OCI-LY1 (cell line): ENCODE data around the gene MID1.

ENCODE experiments used
- H2AFZ ChIP-seq: fragments of 200-600 bp; sonication (generic), shearing (Covaris generic); 2 replicates; pipeline ENCODE4 v1.6.0; 2014; ENCODE audit warnings: antibody characterized with exemption, mild to moderate bottlenecking, low read length
- H3F3A ChIP-seq: fragments of 200-600 bp; sonication (generic), shearing (Covaris generic); 2 replicates; pipeline ENCODE4 v1.6.0; 2014; ENCODE audit warnings: mild to moderate bottlenecking, antibody characterized with exemption, low read length, moderate library complexity; ENCODE audit not compliant: insufficient read depth
- H3K27ac ChIP-seq: fragments of 200-600 bp; sonication (generic); 2 replicates; pipeline ENCODE4 v1.5.1; 2014; ENCODE audit warnings: low read length, mixed run types, mild to moderate bottlenecking, low read depth; ENCODE audit not compliant: poor library complexity, severe bottlenecking
- H3K27me3 ChIP-seq: fragments of 200-600 bp; sonication (generic); 2 replicates; pipeline ENCODE4 v1.6.0; 2014; ENCODE audit warnings: antibody characterized with exemption, mild to moderate bottlenecking, low read length, moderate library complexity; ENCODE audit not compliant: insufficient read depth
- H3K36me3 ChIP-seq: fragments of 200-600 bp; sonication (generic); 2 replicates; pipeline ENCODE4 v1.6.1; 2014; ENCODE audit warnings: mild to moderate bottlenecking, antibody characterized with exemption, low read length, moderate library complexity, mixed read lengths; ENCODE audit not compliant: insufficient read depth
- H3K4me1 ChIP-seq: fragments of 200-600 bp; sonication (generic); 2 replicates; pipeline ENCODE4 v1.5.1; 2014; ENCODE audit warnings: mild to moderate bottlenecking, low read length, moderate library complexity; ENCODE audit not compliant: insufficient read depth, severe bottlenecking
- H3K4me2 ChIP-seq: fragments of 200-600 bp; sonication (generic), shearing (Covaris generic); 2 replicates; pipeline ENCODE4 v1.6.1; 2014; ENCODE audit warnings: low read length
- H3K4me3 ChIP-seq: fragments of 200-600 bp; sonication (generic); 2 replicates; pipeline ENCODE4 v1.5.1; 2014; ENCODE audit warnings: low read length, low read depth, mild to moderate bottlenecking, mixed read lengths; ENCODE audit not compliant: poor library complexity, severe bottlenecking
- H3K79me2 ChIP-seq: fragments of 200-600 bp; shearing (Covaris generic); 2 replicates; pipeline ENCODE4 v1.6.1; 2016; ENCODE audit warnings: mixed run types, low read length, mixed read lengths; ENCODE audit not compliant: insufficient read depth
- H3K9ac ChIP-seq: fragments of 200-600 bp; sonication (generic), shearing (Covaris generic); 2 replicates; pipeline ENCODE4 v1.6.1; 2014; ENCODE audit warnings: mild to moderate bottlenecking, low read length, mixed read lengths
- H3K9me2 ChIP-seq: fragments of 200-600 bp; sonication (generic), shearing (Covaris generic); 2 replicates; pipeline ENCODE4 v1.6.1; 2014; ENCODE audit warnings: low read depth, mild to moderate bottlenecking, low read length, mixed read lengths
- H3K9me3 ChIP-seq: fragments of 200-600 bp; shearing (Covaris generic); 2 replicates; pipeline ENCODE4 v1.6.1; 2014; ENCODE audit warnings: low read length, mixed read lengths
- H4K20me1 ChIP-seq: fragments of 200-600 bp; sonication (generic), shearing (Covaris generic); 2 replicates; pipeline ENCODE4 v1.6.0; 2016; ENCODE audit warnings: mild to moderate bottlenecking, low read length; ENCODE audit not compliant: insufficient read depth
- EZH2 ChIP-seq: fragments of 200-600 bp; sonication (generic), shearing (Covaris generic); IDR thresholded peaks from 2 replicates; pipeline ENCODE4 v1.8.0; 2017; ENCODE audit warnings: borderline replicate concordance, mixed run types, mild to moderate bottlenecking, antibody characterized with exemption, low read length, moderate library complexity, mixed read lengths
- TF ChIP-seq, protein P1 (sequence below): fragments of 200-600 bp; sonication (generic), shearing (Covaris generic); IDR thresholded peaks from 2 replicates; pipeline ENCODE4 v1.5.1; 2017; ENCODE audit warnings: mild to moderate bottlenecking, antibody characterized with exemption, low read length, moderate library complexity, mixed read lengths

Gene MID1

DNA sequence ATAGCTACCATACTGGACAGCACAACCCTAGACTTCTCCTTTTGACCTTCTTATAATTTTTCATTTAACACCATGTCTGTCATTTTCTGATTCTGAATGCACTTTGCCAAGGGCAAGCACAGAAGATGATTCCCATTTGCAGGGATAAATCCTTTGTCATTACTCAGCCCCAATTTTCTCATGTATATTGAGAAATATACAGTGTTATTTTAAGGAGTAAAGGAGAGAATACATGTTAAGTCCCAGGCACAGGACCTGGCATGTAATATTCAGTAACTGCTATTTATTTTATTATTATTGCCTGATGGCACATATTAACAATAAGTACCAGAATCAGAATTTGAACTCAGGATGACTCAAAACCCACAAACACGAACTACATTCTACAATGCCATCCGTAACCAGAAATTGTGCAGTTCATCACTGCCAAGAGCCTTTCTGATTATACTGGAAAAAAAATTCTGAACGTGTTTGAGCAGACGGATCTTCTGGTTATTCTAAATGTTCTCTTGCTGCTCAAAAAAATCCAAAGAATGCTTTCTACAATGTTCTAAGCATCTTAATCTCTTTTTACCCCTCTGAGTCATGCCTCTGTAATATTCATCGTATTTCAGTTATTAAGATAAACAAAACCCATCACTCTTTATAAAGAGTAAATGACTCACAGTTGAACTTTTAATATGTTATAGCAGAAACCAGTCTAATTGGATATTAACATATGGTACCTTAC, 170.0 kb downstream of the MID1 start:
- TF ChIP-seq, protein P1, sequence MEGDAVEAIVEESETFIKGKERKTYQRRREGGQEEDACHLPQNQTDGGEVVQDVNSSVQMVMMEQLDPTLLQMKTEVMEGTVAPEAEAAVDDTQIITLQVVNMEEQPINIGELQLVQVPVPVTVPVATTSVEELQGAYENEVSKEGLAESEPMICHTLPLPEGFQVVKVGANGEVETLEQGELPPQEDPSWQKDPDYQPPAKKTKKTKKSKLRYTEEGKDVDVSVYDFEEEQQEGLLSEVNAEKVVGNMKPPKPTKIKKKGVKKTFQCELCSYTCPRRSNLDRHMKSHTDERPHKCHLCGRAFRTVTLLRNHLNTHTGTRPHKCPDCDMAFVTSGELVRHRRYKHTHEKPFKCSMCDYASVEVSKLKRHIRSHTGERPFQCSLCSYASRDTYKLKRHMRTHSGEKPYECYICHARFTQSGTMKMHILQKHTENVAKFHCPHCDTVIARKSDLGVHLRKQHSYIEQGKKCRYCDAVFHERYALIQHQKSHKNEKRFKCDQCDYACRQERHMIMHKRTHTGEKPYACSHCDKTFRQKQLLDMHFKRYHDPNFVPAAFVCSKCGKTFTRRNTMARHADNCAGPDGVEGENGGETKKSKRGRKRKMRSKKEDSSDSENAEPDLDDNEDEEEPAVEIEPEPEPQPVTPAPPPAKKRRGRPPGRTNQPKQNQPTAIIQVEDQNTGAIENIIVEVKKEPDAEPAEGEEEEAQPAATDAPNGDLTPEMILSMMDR: no peak
- no peak for TF ChIP-seq EZH2
- H3K27me3 ChIP-seq: no peaks in the 10 kb centered on the region
- no peak overlapping the region for H2AFZ ChIP-seq
- H3K9me3 ChIP-seq: no peaks in the 10 kb centered on the region
- no peaks in the 10 kb centered on the region for H3K79me2 ChIP-seq
- no peak overlapping the region for H3K27ac ChIP-seq
- H3K4me2 ChIP-seq: no peak overlapping the region
- no peaks in the 10 kb centered on the region for H3F3A ChIP-seq
- H3K4me1 ChIP-seq: no peaks in the 10 kb centered on the region
- no peaks in the 10 kb centered on the region for H3K9me2 ChIP-seq
- no peaks in the 10 kb centered on the region for H3K36me3 ChIP-seq
- no peak overlapping the region for H3K9ac ChIP-seq
- H4K20me1 ChIP-seq: no peaks in the 10 kb centered on the region
- H3K4me3 ChIP-seq: no peak overlapping the region

DNA sequence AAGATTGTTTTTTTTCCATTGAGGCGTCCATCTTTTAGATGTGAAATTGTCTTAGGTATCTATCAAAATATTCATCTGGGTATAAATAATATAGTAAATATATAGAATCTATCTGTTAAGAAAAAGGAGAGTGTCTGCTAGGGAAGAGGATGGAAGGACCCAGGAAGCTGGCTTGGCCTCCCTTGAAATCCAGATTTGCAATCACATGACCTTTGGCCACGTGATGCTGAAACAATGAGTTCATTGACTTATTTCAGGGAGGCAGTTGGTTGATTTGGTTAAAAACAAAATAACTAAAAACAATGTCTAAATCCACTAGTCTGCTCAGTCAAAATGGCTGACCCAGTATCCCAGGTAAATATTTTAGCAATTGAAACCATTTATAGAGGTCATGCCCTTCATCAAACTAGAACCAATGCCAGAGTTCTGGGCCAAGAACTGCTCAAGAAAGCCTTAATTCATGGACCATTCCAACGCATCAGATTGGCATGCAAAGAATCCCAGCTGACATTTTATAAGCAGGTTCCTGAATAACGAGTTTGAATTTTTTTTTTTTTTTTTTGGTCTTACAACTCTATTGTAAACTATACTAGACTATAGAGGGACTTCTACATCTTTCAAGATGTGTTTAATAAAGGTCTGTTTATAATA, 172.7 kb downstream of the MID1 start:
- Histone ChIP-seq H3K9ac (no peak overlapping the region), H3K36me3 (no peaks in the 10 kb centered on the region), H3K4me2 (no peak overlapping the region), H3K4me1 (no peaks in the 10 kb centered on the region), H3K79me2 (no peaks in the 10 kb centered on the region), H3K9me2 (no peaks in the 10 kb centered on the region), H3F3A (no peaks in the 10 kb centered on the region), H3K4me3 (no peak overlapping the region), H4K20me1 (no peaks in the 10 kb centered on the region), H3K9me3 (no peaks in the 10 kb centered on the region), H2AFZ (no peak overlapping the region), H3K27me3 (no peaks in the 10 kb centered on the region), H3K27ac (no peak overlapping the region)
- TF ChIP-seq, protein P1: no peak
- TF ChIP-seq EZH2: no peak

DNA sequence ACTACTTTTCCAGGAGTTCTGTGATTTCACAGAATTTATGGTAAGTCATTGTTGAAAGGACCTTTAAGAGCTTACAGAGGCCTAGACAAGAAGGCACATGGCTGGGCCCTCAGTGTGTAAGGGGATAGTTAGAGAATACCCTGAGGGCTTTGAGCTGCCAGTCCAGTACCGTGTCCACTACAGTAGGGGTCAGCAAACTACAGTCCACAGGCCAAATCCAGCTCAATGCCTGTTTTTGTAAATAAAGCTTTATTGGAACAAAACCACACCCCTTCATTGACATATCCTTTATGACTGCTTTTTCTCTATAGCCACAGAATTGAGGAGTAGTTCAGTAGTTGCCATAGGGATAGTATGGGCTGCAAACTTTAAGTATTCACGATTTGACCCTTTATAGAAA, 176.2 kb downstream of the MID1 start:
- no peaks in the 10 kb centered on the region for H3K9me3 ChIP-seq
- no peak overlapping the region for H3K4me3 ChIP-seq
- H4K20me1 ChIP-seq: no peaks in the 10 kb centered on the region
- no peaks in the 10 kb centered on the region for H3K79me2 ChIP-seq
- no peaks in the 10 kb centered on the region for H3K27me3 ChIP-seq
- H3K27ac ChIP-seq: no peak overlapping the region
- no peaks in the 10 kb centered on the region for H3K36me3 ChIP-seq
- TF ChIP-seq, protein P1: no peak
- TF ChIP-seq EZH2: no peak
- H3K9me2 ChIP-seq: no peaks in the 10 kb centered on the region
- no peaks in the 10 kb centered on the region for H3K4me1 ChIP-seq
- no peak overlapping the region for H3K9ac ChIP-seq
- H2AFZ ChIP-seq: no peak overlapping the region
- H3F3A ChIP-seq: no peaks in the 10 kb centered on the region
- H3K4me2 ChIP-seq: no peak overlapping the region
